Retinal pigment epithelial cell (primary cell): ENCODE measurements around the gene VGLL2.

Source experiments
- DNase-seq: peaks from one replicate; pipeline ENCODE4 v3.0.0-alpha.2; 2010; ENCODE audit warnings: low read depth
- H3K4me3 ChIP-seq: 2 replicates; pipeline ENCODE4 v1.5.1; 2011; ENCODE audit warnings: mild to moderate bottlenecking, low read length, control low read depth, moderate library complexity
- CTCF ChIP-seq: conservative IDR thresholded peaks from 2 replicates; pipeline ENCODE4 v1.5.1; 2011; ENCODE audit warnings: low read depth, low read length, control low read depth, inconsistent platforms

The VGLL2 gene

GRCh38 chr6:117263353-117263927 is 1.9 kb upstream of the VGLL2 start:
- H3K4me3 ChIP-seq = no peak overlapping the region
- TF ChIP-seq CTCF = no peak
- DNase-seq = no peak

- no peak for DNase-seq
- no peak for TF ChIP-seq CTCF
- H3K4me3 ChIP-seq = no peak overlapping the region
These were observed 1.0 kb upstream of the VGLL2 start for GRCh38 chr6:117264369-117264691.

- peak overlapping the region; percentile 26 for H3K4me3 ChIP-seq
- DNase-seq = no peak
- no peak for TF ChIP-seq CTCF
These were observed 507 bp upstream of the VGLL2 start for GRCh38 chr6:117264692-117265409.

- no peak for TF ChIP-seq CTCF
- no peak overlapping the region for H3K4me3 ChIP-seq
- DNase-seq = no peak
These were observed 1.1 kb downstream of the VGLL2 start for GRCh38 chr6:117266257-117267053.

- DNase-seq = no peak
- TF ChIP-seq CTCF = no peak
- no peak overlapping the region for H3K4me3 ChIP-seq
These were observed 1.6 kb downstream of the VGLL2 start for GRCh38 chr6:117267054-117267347.

- no peak for DNase-seq
- TF ChIP-seq CTCF = peak; percentile 47
- no peak overlapping the region for H3K4me3 ChIP-seq
These were observed 2.6 kb downstream of the VGLL2 start for GRCh38 chr6:117267766-117268534.
